ENCODE measurements around the gene ZDHHC24.
"Not testable (repeated sequence)": the region's sequence is repeated elsewhere in the genome, so short reads cannot be mapped to it uniquely, and the experiment has no call there.

ZDHHC24 gene

GRCh38 chr11:66546368-66546965, 619 bp upstream of the ZDHHC24 start, which contains the start of gene ACTN3:
ACTN3 (plus strand) TSS chr11:66546903; CDS start chr11:66546938, 35 bp downstream.
- DNase-seq (ENCODE audit: low read depth in 2 of 2) = no peak

GRCh38 chr11:66544952-66545351, 896 bp downstream of the ZDHHC24 start:
- not testable (repeated sequence) for DNase-seq (ENCODE audit: low read depth in 2 of 2)

GRCh38 chr11:66543263-66544107, 2.4 kb downstream of the ZDHHC24 start:
- DNase-seq (ENCODE audit: low read depth in 2 of 2) = peak; percentile 50 to 55

- DNase-seq (ENCODE audit: low read depth in 2 of 2) = no peak
These were observed 3.5 kb downstream of the ZDHHC24 start for GRCh38 chr11:66542362-66542761.

GRCh38 chr11:66541892-66542291, 4.0 kb downstream of the ZDHHC24 start:
- DNase-seq (ENCODE audit: low read depth in 2 of 2) = no peak

GRCh38 chr11:66540598-66540997, 5.2 kb downstream of the ZDHHC24 start:
- DNase-seq (ENCODE audit: low read depth in 2 of 2) = not testable (repeated sequence)

GRCh38 chr11:66539870-66540213, 6.0 kb downstream of the ZDHHC24 start:
- no peak for DNase-seq (ENCODE audit: low read depth in 2 of 2)

- no peak for DNase-seq (ENCODE audit: low read depth in 2 of 2)
These were observed 6.5 kb downstream of the ZDHHC24 start for GRCh38 chr11:66539170-66539869.

GRCh38 chr11:66532784-66533183, 13.1 kb downstream of the ZDHHC24 start:
- DNase-seq (ENCODE audit: low read depth in 2 of 2) = no peak

GRCh38 chr11:66531841-66532240, 14.0 kb downstream of the ZDHHC24 start:
- DNase-seq (ENCODE audit: low read depth in 2 of 2) = no peak

GRCh38 chr11:66530927-66531709, 14.7 kb downstream of the ZDHHC24 start:
- DNase-seq (ENCODE audit: low read depth in 2 of 2) = no peak

GRCh38 chr11:66529655-66530054, 16.2 kb downstream of the ZDHHC24 start:
- no peak for DNase-seq (ENCODE audit: low read depth in 2 of 2)

- no peak for DNase-seq (ENCODE audit: low read depth in 2 of 2)
These were observed 16.8 kb downstream of the ZDHHC24 start for GRCh38 chr11:66529069-66529468.

- no peak for DNase-seq (ENCODE audit: low read depth in 2 of 2)
These were observed 21.4 kb downstream of the ZDHHC24 start for GRCh38 chr11:66524304-66525040.

GRCh38 chr11:66523611-66524010, 22.2 kb downstream of the ZDHHC24 start:
- no peak for DNase-seq (ENCODE audit: low read depth in 2 of 2)

- DNase-seq (ENCODE audit: low read depth in 2 of 2) = no peak
These were observed 34.9 kb downstream of the ZDHHC24 start for GRCh38 chr11:66510990-66511339.

- DNase-seq (ENCODE audit: low read depth in 2 of 2) = peak; percentile 63
These were observed 35.4 kb downstream of the ZDHHC24 start, which contains the start of gene BBS1 for GRCh38 chr11:66510271-66510989. BBS1 (plus strand) TSS chr11:66510635; CDS start chr11:66510660, 25 bp downstream.

GRCh38 chr11:66509131-66509561, 36.7 kb downstream of the ZDHHC24 start:
- no peak for DNase-seq (ENCODE audit: low read depth in 2 of 2)

GRCh38 chr11:66505276-66505816, 40.5 kb downstream of the ZDHHC24 start:
- no peak for DNase-seq (ENCODE audit: low read depth in 2 of 2)

- no peak for DNase-seq (ENCODE audit: low read depth in 2 of 2)
These were observed 47.3 kb downstream of the ZDHHC24 start for GRCh38 chr11:66498506-66498905.
